ENCODE measurements around the gene ADAMTSL2.

DNA sequence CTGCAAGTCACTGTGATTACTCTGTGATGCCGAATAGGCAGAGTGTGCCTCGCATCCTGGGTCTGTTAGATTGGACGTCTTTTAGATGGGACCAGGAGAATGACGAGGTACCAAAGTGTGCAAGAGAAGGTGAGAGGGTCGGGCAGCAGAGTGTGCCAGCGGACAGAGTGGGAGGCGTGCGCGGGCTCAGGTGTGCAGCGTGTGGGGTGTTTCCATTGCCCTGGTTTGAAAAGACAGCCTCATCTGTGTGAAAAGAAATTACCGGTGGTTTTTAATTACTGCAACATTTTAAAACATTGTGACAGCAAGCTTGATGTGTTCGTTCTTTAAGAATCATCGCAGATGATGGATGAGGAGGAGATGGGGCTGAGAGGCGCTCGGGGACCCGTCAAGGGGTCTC is 78.9 kb downstream of the ADAMTSL2 start:
- TF ChIP-seq POLR2A (IDR thresholded peaks at IDR 0.05; ENCODE audit: low read depth, low read length): no peak
- no peak for TF ChIP-seq POLR2AphosphoS5 (IDR thresholded peaks at IDR 0.05; ENCODE audit: low read depth, low read length)
- TF ChIP-seq TAF1 (IDR thresholded peaks at IDR 0.05; ENCODE audit: low read depth, low read length): no peak
- no peak for TF ChIP-seq SPI1 (IDR thresholded peaks at IDR 0.05; ENCODE audit: low read depth, low read length)
- TF ChIP-seq PAX5 (IDR thresholded peaks at IDR 0.05; ENCODE audit: insufficient read depth, low read length, severe bottlenecking): no peak
